ENCODE results near the gene PSMB7. TPM values are rescaled to one million over a fixed set of nuclear protein-coding genes. Genes with fewer than 3 reads are reported as not detected.

The PSMB7 gene
- total and polyA plus RNA-seq, 2 of the 13 experiments (the other 11 are each of a cell fraction or from before 2014, with no cell fraction given): 259 to 291 TPM

GRCh38 chr9:124346347-124347163 is 68.7 kb downstream of the PSMB7 start:
- Histone ChIP-seq H3K9ac (ENCODE audit: insufficient read depth, low read depth, low read length) (no peak overlapping the region), H3K9me3 (ENCODE audit: low read length) (no peaks in the 10 kb centered on the region), H4K20me1 (ENCODE audit: insufficient read depth, low read length) (no peaks in the 10 kb centered on the region), H3K27ac (ENCODE audit: extremely low read length, insufficient read depth, low read length) (no peak overlapping the region), H3K27me3 (ENCODE audit: control insufficient read depth in 1 of 2, insufficient read depth in 2 of 2, low read length in 2 of 2) (no peaks in the 10 kb centered on the region), H3K4me2 (ENCODE audit: low read depth, low read length) (no peak overlapping the region), H3K4me1 (ENCODE audit: insufficient read depth, low read length) (peaks cover 14% of the 10 kb centered on the region), H3K4me3 (replicated peaks in 1 of 3; ENCODE audit: insufficient read depth in 1 of 3, low read depth in 2 of 3, low read length in 3 of 3) (no peak overlapping the region), H3K79me2 (ENCODE audit: insufficient read depth, low read length) (no peaks in the 10 kb centered on the region), H2AFZ (ENCODE audit: low read length) (no peak overlapping the region), H3K36me3 (replicated peaks in 1 of 2; ENCODE audit: control insufficient read depth in 1 of 2, insufficient read depth in 2 of 2, low read length in 2 of 2) (peaks cover 46 to 86% of the 10 kb centered on the region in 2 experiments)
- BruUV-seq (replicated peaks): no TSS peak
- no peak for FAIRE-seq
- DNase-seq (ENCODE audit: low spot score): no peak
- ChIA-PET CTCF (ENCODE audit: low intra/inter-chr PET ratio, low total read pairs) (no interaction called here), POLR2A (no interaction called here)
- in situ Hi-C loops (cut with HindIII; ENCODE audit: extremely low pct_ligation_motif_present, low pct_unique_long_range_greater_than_20kb) (no loop called here), intact Hi-C loops (cut with micrococcal nuclease; ENCODE audit: unreplicated experiment) (no loop called here)
- 98% methylated on average over 9 of the region's 34 CpGs for WGBS (ENCODE audit: low lambda C conversion rate)
- ATAC-seq: no peak; the same call in 1 of the 3 replicates
- TF ChIP-seq POLR2AphosphoS5 (IDR thresholded peaks at IDR 0.05; ENCODE audit: low read depth, low read length) (peak; percentile 15; the same call in 1 of the 2 replicates), CREBL2 (CRISPR knock-in tag; IDR thresholded peaks at IDR 0.05; ENCODE audit: borderline replicate concordance) (no peak), ZNF691 (CRISPR knock-in tag; IDR thresholded peaks at IDR 0.05; ENCODE audit: borderline replicate concordance, low read depth) (no peak), SP2 (CRISPR knock-in tag; IDR thresholded peaks at IDR 0.05) (no peak), KLF12 (CRISPR knock-in tag; IDR thresholded peaks at IDR 0.05; ENCODE audit: borderline replicate concordance) (no peak), RBAK (CRISPR knock-in tag; IDR thresholded peaks at IDR 0.05) (no peak), STAT5B (CRISPR knock-in tag; IDR thresholded peaks at IDR 0.05) (no peak), ZNF12 (CRISPR knock-in tag; IDR thresholded peaks at IDR 0.05) (no peak), POLR2A (IDR thresholded peaks at IDR 0.05; ENCODE audit: insufficient read depth in 1 of 2, low read depth in 2 of 2, low read length in 2 of 2) (peak in 1 of 2 experiments; percentile 38; a peak in 2 of 4 replicates), ZC3H13 (CRISPR knock-in tag; IDR thresholded peaks at IDR 0.05) (0 out of 2 replicates have a peak, but pooled peaks have one; percentile 53), SYNCRIP (IDR thresholded peaks at IDR 0.05; ENCODE audit: insufficient read depth, low read depth, low read length) (no peak), SRSF4 (IDR thresholded peaks at IDR 0.05; ENCODE audit: low read depth, low read length, poor library complexity, severe bottlenecking) (no peak), AGO2 (optimal IDR thresholded peaks at IDR 0.05; ENCODE audit: low read depth, low read length) (peak; percentile 96), ZNF142 (CRISPR knock-in tag; IDR thresholded peaks at IDR 0.05) (no peak)
- TF ChIP-seq, protein P1, sequence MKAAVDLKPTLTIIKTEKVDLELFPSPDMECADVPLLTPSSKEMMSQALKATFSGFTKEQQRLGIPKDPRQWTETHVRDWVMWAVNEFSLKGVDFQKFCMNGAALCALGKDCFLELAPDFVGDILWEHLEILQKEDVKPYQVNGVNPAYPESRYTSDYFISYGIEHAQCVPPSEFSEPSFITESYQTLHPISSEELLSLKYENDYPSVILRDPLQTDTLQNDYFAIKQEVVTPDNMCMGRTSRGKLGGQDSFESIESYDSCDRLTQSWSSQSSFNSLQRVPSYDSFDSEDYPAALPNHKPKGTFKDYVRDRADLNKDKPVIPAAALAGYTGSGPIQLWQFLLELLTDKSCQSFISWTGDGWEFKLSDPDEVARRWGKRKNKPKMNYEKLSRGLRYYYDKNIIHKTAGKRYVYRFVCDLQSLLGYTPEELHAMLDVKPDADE (CRISPR knock-in tag; IDR thresholded peaks at IDR 0.05): no peak
